IPS DF 6.9 (cell line): Measurements from ENCODE around the gene ERRFI1.
"Not testable (repeated sequence)": the region's sequence is repeated elsewhere in the genome, so short reads cannot be mapped to it uniquely, and the experiment has no call there.

Experiments
- DNase-seq: peaks from one replicate; pipeline ENCODE4 v3.0.0-alpha.2; 2013; ENCODE audit warnings: low read depth, low spot score
- H3K27ac ChIP-seq: one replicate; pipeline ENCODE4 v1.5.1; 2013; ENCODE audit warnings: low read length, control low read depth
- H3K27me3 ChIP-seq: 2 replicates; pipeline ENCODE4 v1.6.1; 2013; ENCODE audit warnings: mild to moderate bottlenecking, low read length; ENCODE audit not compliant: control insufficient read depth, insufficient read depth
- H3K36me3 ChIP-seq: 2 replicates; pipeline ENCODE4 v1.6.1; 2013; ENCODE audit warnings: low read length; ENCODE audit not compliant: control insufficient read depth, insufficient read depth
- H3K4me1 ChIP-seq: 2 replicates; pipeline ENCODE4 v1.6.1; 2013; ENCODE audit warnings: low read length; ENCODE audit not compliant: control insufficient read depth, insufficient read depth
- H3K4me3 ChIP-seq: 2 replicates; pipeline ENCODE4 v1.5.1; 2013; ENCODE audit warnings: mild to moderate bottlenecking, low read length
- H3K9me3 ChIP-seq: 2 replicates; pipeline ENCODE4 v1.6.1; 2013; ENCODE audit warnings: low read length, inconsistent platforms; ENCODE audit not compliant: control insufficient read depth, insufficient read depth
- WGBS: extraction: QIAGEN DNeasy Blood & Tissue Kit; methylation state at CpG from one replicate; pipeline ENCODE4 v1.1.7; 2013; ENCODE audit warnings: mixed read lengths, missing lambda C conversion rate; ENCODE audit not compliant: insufficient read length, insufficient coverage; 5-methylcytosine and 5-hydroxymethylcytosine counted together

The ERRFI1 gene

DNA sequence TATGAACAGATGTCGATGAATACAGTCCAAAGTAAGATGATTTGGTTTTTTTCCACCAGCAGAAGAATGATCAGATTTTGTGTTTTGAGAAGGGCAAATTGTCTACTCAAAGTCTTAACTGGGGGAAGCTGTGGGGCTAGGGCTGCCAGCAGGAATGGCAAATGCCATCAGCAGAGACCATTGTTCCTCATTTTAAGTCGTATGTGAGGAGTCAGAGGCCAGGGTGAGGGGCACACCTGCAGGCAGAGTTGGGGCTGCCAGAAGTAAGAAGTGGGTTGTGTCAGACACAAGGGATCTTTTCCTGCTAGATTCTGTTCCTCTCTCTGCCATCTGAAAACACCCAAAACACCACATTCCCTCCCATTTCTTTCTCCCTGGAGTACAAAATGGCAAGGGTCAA lies 55.9 kb downstream of the ERRFI1 start:
- Histone ChIP-seq H3K36me3 (peaks cover 23% of the 10 kb centered on the region), H3K27me3 (no peaks in the 10 kb centered on the region)

DNA sequence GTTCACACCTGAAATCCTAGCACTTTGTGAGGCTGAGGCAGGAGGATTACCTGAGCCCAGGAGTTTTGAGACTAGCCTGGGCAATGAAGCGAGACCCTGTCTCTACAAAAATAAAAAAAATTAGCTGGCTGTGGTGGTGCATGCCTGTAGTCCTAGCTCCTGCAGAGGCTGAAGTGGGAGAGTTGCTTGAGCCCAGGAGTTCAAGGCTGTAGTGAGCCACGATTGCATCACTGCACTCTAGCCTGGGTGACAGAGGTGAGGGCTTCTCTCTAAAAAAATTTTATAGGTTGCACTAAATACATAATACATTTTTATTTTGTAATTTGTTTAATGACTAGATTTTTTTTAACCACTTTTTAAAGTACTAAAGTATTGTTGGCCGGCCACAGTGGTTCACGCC lies 58.5 kb downstream of the ERRFI1 start:
- Histone ChIP-seq H3K27ac (no peak overlapping the region), H3K27me3 (no peaks in the 10 kb centered on the region), H3K36me3 (peaks cover 24% of the 10 kb centered on the region), H3K9me3 (no peaks in the 10 kb centered on the region), H3K4me1 (no peaks in the 10 kb centered on the region), H3K4me3 (no peak overlapping the region)
- no CpG with 5 or more reads among the region's 4 CpGs for WGBS
- DNase-seq, result no peak

More for the DNA sequence above, 55.9 kb downstream of the ERRFI1 start:
- no CpG with 5 or more reads among the region's 2 CpGs for WGBS
- Histone ChIP-seq H3K4me1 (no peaks in the 10 kb centered on the region), H3K4me3 (no peak overlapping the region), H3K9me3 (no peaks in the 10 kb centered on the region), H3K27ac (no peak overlapping the region)
- no peak for DNase-seq

DNA sequence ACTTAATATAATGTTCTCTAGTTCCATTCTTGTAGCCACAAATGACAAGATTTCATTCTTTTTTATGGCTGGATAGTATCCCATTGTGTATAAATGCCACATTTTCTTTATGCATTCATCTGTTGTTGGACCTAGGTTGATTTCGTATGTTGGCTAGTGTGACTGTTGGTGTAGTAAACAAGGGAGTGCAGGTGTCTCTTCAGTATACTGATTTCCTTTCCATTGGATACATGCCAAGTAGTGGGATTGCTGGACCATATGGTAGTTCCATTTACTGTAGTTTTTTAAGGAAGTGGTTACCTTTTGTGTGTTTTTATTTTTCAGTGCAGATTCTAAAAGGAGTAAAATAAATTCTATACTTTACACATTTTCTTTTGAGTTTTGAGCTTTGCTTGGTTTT lies 58.9 kb downstream of the ERRFI1 start:
- H3K4me1 ChIP-seq, result no peaks in the 10 kb centered on the region
- no peaks in the 10 kb centered on the region for H3K27me3 ChIP-seq
- peaks cover 24% of the 10 kb centered on the region for H3K36me3 ChIP-seq
- no peak overlapping the region for H3K4me3 ChIP-seq
- H3K9me3 ChIP-seq, result no peaks in the 10 kb centered on the region
- no peak overlapping the region for H3K27ac ChIP-seq
- no peak for DNase-seq
- no CpG with 5 or more reads among the region's 1 CpG for WGBS

DNA sequence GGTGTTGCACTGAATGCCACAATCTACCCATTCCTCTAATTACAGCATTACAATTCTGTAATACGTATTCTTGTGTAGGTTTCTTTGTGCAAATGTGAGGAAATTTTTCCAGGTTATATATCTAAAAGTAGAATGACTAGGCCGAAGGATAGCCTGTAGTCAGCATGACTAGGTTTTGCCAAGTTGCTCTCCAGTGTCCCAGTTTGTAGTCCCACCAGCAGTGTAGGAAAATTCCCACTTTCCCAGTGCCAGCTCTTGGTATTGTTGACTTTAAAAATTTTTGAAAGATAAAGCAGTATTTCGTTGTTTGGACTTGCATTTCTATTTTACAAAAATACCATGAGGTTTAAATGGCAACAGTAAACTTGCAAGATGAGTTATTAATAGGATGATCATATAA lies 61.6 kb downstream of the ERRFI1 start:
- no peak overlapping the region for H3K27ac ChIP-seq
- DNase-seq, result no peak
- H3K4me3 ChIP-seq, result no peak overlapping the region
- no peaks in the 10 kb centered on the region for H3K27me3 ChIP-seq
- peaks cover 11% of the 10 kb centered on the region for H3K36me3 ChIP-seq
- H3K4me1 ChIP-seq, result no peaks in the 10 kb centered on the region
- no peaks in the 10 kb centered on the region for H3K9me3 ChIP-seq
- no CpG with 5 or more reads among the region's 3 CpGs for WGBS

DNA sequence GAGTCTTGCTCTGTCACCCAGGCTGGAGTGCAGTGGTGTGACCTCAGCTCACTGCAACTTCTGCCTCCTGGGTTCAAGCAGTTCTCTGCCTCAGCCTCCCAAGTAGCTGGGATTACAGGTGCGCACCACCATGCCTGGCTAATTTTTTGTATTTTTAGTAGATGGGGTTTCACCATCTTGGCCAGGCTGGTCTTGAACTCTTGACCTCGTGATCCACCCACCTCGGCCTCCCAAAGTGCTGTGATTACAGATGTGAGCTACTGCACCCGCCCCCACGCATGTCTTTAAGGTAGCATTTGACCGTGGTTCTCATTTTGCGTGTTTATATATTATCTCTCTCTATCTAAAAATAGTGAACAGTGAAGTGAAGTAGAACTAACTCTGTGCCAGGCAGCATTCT lies 62.3 kb downstream of the ERRFI1 start:
- peaks cover 11% of the 10 kb centered on the region for H3K36me3 ChIP-seq
- no CpG with 5 or more reads among the region's 7 CpGs for WGBS
- DNase-seq, H3K9me3 ChIP-seq, H3K27ac ChIP-seq, H3K4me1 ChIP-seq, H3K4me3 ChIP-seq, H3K27me3 ChIP-seq: not testable (repeated sequence)

DNA sequence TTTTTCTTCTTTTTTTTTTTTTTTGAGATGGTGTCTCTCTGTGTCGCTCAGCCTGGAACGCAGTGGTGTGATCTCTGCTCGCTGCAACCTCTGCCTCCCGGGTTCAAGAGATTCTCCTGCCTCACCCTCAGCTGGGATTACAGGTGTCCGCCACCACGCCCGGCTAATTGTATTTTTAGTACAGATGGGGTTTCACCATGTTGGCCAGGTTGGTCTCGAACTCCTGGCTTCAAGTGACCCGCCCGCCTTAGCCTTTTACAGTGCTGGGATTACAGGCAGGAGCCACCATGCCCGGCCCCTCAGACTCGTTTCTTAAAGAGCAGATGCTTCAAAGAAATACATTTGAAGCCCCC lies 62.8 kb downstream of the ERRFI1 start:
- H3K36me3 ChIP-seq, result peaks cover 11% of the 10 kb centered on the region
- not testable (repeated sequence) for H3K4me3 ChIP-seq, H3K27ac ChIP-seq, DNase-seq, H3K4me1 ChIP-seq, H3K9me3 ChIP-seq, H3K27me3 ChIP-seq
- WGBS, result no CpG with 5 or more reads among the region's 12 CpGs

DNA sequence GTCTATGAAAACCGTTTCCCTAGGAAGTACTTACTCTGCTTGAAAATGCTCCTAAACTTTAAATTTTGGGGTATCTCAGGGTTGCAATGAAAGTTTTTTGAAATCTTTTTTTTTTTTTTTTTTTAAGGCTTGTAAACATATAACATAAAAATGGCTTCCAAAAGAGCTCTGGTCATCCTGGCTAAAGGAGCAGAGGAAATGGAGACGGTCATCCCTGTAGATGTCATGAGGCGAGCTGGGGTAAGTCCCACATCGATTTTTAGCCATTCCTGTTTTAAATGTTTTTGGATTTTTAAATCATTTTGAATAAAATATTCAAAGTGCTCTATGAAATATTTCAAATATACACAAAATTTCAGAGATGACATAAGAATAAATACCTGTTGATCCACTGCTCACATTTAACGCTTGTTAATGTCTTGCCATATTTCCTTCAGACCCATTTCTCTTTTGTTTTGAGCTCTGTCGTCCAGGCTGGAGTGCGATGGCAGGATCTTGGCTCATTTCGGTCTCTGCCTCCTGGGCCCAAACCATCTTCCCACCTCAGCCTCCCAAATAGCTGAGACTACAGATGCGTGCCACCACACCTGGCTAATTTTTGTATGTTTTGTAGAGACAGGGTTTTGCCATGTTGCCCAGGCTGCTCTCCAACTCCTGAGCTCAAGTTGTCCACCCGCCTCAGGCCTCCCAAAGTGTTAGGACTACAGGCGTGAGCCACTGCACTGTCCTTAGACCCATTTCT lies 63.3 kb downstream of the ERRFI1 start:
- Histone ChIP-seq H3K27ac (no peak overlapping the region), H3K4me3 (no peak overlapping the region), H3K9me3 (no peaks in the 10 kb centered on the region), H3K4me1 (no peaks in the 10 kb centered on the region), H3K27me3 (no peaks in the 10 kb centered on the region), H3K36me3 (peaks cover 11% of the 10 kb centered on the region)
- no CpG with 5 or more reads among the region's 11 CpGs for WGBS
- DNase-seq, result no peak

DNA sequence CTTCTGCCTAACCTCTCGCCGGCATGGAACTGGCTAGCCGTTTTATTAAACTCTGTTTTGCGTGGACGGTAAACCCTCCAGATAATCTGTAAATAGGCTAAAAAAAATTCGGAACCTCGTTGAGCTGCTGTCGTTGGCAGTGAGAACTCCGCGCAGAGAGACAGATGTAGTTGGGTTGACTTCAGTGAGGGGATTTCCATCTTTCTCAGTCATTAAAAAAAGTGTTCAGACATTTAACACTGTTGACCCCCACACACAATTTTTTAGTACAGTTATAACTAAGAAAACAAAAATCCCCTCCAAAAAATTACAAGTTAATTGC lies 64.1 kb downstream of the ERRFI1 start:
- Histone ChIP-seq H3K9me3 (no peaks in the 10 kb centered on the region), H3K4me1 (no peaks in the 10 kb centered on the region), H3K27me3 (no peaks in the 10 kb centered on the region), H3K27ac (no peak overlapping the region), H3K4me3 (peak overlapping the region; percentile 97), H3K36me3 (peaks cover 11% of the 10 kb centered on the region)
- WGBS, result no CpG with 5 or more reads among the region's 10 CpGs
- DNase-seq, result no peak
